ENCODE data around the gene EXOSC2. TPM values are rescaled to one million over a fixed set of nuclear protein-coding genes. Genes with fewer than 3 reads are reported as not detected.

The EXOSC2 gene
- polyA plus RNA-seq, 1 donor from 2014 or later, result 36.3 TPM

DNA sequence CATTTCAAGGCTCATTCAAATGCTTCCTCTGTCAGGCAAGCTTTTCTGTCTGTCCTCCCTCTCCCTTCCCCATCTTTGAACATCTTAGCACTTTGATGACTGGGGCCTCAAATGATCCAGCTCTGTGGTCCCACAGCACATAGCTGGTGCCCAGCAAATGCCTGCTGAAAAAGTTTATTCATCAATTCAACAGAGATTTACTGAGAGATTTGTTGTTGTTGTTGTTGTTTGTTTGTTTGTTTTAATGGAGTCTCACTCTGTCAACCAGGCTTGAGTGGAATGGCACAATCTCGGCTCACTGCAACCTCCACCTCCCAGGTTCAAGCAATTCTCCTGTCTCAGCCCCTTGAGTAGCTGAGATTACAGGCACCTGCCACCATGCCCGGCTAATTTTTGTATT is 6.0 kb upstream of the EXOSC2 start:
- Histone ChIP-seq H3K27ac (ENCODE audit: low read length) (no peak overlapping the region), H3K9me2 (ENCODE audit: insufficient read depth, low read length) (no peaks in the 10 kb centered on the region), H3K4me2 (ENCODE audit: low read length) (no peak overlapping the region), H3K4me3 (ENCODE audit: low read length) (no peak overlapping the region), H3K9me3 (ENCODE audit: low read length) (peaks cover 5% of the 10 kb centered on the region), H4K20me1 (ENCODE audit: insufficient read depth) (no peaks in the 10 kb centered on the region), H3F3A (ENCODE audit: insufficient read depth, low read length, poor library complexity, severe bottlenecking) (no peaks in the 10 kb centered on the region), H3K36me3 (ENCODE audit: insufficient read depth, low read length) (no peaks in the 10 kb centered on the region), H2AFZ (ENCODE audit: low read depth, low read length) (no peak overlapping the region), H3K27me3 (ENCODE audit: insufficient read depth, low read depth, low read length) (no peaks in the 10 kb centered on the region), H3K79me2 (replicated peaks; ENCODE audit: insufficient read depth, low read length) (no peaks in the 10 kb centered on the region), H3K9ac (ENCODE audit: low read length) (no peak overlapping the region)
- TF ChIP-seq RAD21 (conservative IDR thresholded peaks at IDR 0.05) (no peak), MXI1 (conservative IDR thresholded peaks at IDR 0.05; ENCODE audit: poor library complexity, severe bottlenecking) (no peak), TAF1 (IDR thresholded peaks at IDR 0.05; ENCODE audit: low read depth) (no peak), EZH2 (IDR thresholded peaks at IDR 0.05; ENCODE audit: borderline replicate concordance, insufficient read depth, low read length, poor library complexity, severe bottlenecking) (no peak), EP300 (conservative IDR thresholded peaks at IDR 0.05; ENCODE audit: poor library complexity, severe bottlenecking) (no peak), POLR2AphosphoS5 (IDR thresholded peaks at IDR 0.05) (no peak), SMC3 (conservative IDR thresholded peaks at IDR 0.05; ENCODE audit: poor library complexity) (no peak)
- TF ChIP-seq, protein P1, sequence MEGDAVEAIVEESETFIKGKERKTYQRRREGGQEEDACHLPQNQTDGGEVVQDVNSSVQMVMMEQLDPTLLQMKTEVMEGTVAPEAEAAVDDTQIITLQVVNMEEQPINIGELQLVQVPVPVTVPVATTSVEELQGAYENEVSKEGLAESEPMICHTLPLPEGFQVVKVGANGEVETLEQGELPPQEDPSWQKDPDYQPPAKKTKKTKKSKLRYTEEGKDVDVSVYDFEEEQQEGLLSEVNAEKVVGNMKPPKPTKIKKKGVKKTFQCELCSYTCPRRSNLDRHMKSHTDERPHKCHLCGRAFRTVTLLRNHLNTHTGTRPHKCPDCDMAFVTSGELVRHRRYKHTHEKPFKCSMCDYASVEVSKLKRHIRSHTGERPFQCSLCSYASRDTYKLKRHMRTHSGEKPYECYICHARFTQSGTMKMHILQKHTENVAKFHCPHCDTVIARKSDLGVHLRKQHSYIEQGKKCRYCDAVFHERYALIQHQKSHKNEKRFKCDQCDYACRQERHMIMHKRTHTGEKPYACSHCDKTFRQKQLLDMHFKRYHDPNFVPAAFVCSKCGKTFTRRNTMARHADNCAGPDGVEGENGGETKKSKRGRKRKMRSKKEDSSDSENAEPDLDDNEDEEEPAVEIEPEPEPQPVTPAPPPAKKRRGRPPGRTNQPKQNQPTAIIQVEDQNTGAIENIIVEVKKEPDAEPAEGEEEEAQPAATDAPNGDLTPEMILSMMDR (IDR thresholded peaks at IDR 0.05; ENCODE audit: poor library complexity, severe bottlenecking), result no peak
- TF ChIP-seq, protein P2, sequence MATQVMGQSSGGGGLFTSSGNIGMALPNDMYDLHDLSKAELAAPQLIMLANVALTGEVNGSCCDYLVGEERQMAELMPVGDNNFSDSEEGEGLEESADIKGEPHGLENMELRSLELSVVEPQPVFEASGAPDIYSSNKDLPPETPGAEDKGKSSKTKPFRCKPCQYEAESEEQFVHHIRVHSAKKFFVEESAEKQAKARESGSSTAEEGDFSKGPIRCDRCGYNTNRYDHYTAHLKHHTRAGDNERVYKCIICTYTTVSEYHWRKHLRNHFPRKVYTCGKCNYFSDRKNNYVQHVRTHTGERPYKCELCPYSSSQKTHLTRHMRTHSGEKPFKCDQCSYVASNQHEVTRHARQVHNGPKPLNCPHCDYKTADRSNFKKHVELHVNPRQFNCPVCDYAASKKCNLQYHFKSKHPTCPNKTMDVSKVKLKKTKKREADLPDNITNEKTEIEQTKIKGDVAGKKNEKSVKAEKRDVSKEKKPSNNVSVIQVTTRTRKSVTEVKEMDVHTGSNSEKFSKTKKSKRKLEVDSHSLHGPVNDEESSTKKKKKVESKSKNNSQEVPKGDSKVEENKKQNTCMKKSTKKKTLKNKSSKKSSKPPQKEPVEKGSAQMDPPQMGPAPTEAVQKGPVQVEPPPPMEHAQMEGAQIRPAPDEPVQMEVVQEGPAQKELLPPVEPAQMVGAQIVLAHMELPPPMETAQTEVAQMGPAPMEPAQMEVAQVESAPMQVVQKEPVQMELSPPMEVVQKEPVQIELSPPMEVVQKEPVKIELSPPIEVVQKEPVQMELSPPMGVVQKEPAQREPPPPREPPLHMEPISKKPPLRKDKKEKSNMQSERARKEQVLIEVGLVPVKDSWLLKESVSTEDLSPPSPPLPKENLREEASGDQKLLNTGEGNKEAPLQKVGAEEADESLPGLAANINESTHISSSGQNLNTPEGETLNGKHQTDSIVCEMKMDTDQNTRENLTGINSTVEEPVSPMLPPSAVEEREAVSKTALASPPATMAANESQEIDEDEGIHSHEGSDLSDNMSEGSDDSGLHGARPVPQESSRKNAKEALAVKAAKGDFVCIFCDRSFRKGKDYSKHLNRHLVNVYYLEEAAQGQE (IDR thresholded peaks at IDR 0.05; ENCODE audit: borderline replicate concordance), result no peak

DNA sequence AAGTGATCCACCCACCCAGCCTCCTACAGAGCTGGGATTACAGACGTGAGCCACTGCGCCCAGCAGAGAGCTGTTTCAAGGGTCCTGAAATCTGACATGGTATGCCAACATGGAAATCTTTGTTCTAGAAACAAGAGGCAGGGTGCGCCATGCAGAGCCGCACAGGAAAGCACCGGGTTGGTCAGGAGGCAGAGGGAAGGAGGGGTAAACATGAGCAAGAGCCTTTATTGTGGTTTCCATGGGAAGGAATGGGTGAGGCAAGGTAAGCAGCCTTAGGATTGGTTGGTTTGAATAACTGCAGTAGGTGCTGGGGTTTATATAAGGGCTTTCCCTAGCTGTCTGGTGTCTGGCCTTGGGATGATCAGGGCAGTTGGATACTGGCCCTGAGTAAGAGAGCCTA is 5.5 kb upstream of the EXOSC2 start:
- no peak overlapping the region for H3K4me2 ChIP-seq (ENCODE audit: low read length)
- H3K36me3 ChIP-seq (ENCODE audit: insufficient read depth, low read length), result no peaks in the 10 kb centered on the region
- H2AFZ ChIP-seq (ENCODE audit: low read depth, low read length), result no peak overlapping the region
- no peaks in the 10 kb centered on the region for H3K79me2 ChIP-seq (replicated peaks; ENCODE audit: insufficient read depth, low read length)
- peaks cover 5% of the 10 kb centered on the region for H3K9me3 ChIP-seq (ENCODE audit: low read length)
- H3K27ac ChIP-seq (ENCODE audit: low read length), result no peak overlapping the region
- H3K9me2 ChIP-seq (ENCODE audit: insufficient read depth, low read length), result no peaks in the 10 kb centered on the region
- H3K9ac ChIP-seq (ENCODE audit: low read length), result no peak overlapping the region
- no peak overlapping the region for H3K4me3 ChIP-seq (ENCODE audit: low read length)
- TF ChIP-seq, protein P2 (IDR thresholded peaks at IDR 0.05; ENCODE audit: borderline replicate concordance), result no peak
- no peak for TF ChIP-seq EZH2 (IDR thresholded peaks at IDR 0.05; ENCODE audit: borderline replicate concordance, insufficient read depth, low read length, poor library complexity, severe bottlenecking)
- no peak for TF ChIP-seq TAF1 (IDR thresholded peaks at IDR 0.05; ENCODE audit: low read depth)
- TF ChIP-seq POLR2AphosphoS5 (IDR thresholded peaks at IDR 0.05), result no peak
- TF ChIP-seq, protein P1 (IDR thresholded peaks at IDR 0.05; ENCODE audit: poor library complexity, severe bottlenecking), result no peak
- TF ChIP-seq MXI1 (conservative IDR thresholded peaks at IDR 0.05; ENCODE audit: poor library complexity, severe bottlenecking), result no peak
- no peak for TF ChIP-seq SMC3 (conservative IDR thresholded peaks at IDR 0.05; ENCODE audit: poor library complexity)
- no peak for TF ChIP-seq RAD21 (conservative IDR thresholded peaks at IDR 0.05)
- no peak for TF ChIP-seq EP300 (conservative IDR thresholded peaks at IDR 0.05; ENCODE audit: poor library complexity, severe bottlenecking)
- H3F3A ChIP-seq (ENCODE audit: insufficient read depth, low read length, poor library complexity, severe bottlenecking), result no peaks in the 10 kb centered on the region
- no peaks in the 10 kb centered on the region for H4K20me1 ChIP-seq (ENCODE audit: insufficient read depth)
- H3K27me3 ChIP-seq (ENCODE audit: insufficient read depth, low read depth, low read length), result no peaks in the 10 kb centered on the region
